GM12872 (cell line): ENCODE data around the gene LRIG2.

Source experiments
- TF ChIP-seq, protein P1 (sequence below): IDR thresholded peaks from 3 replicates; pipeline ENCODE4 v1.5.1; 2011; ENCODE audit warnings: low read depth, mild to moderate bottlenecking, low read length, moderate library complexity; ENCODE audit not compliant: insufficient read depth

Gene LRIG2

DNA sequence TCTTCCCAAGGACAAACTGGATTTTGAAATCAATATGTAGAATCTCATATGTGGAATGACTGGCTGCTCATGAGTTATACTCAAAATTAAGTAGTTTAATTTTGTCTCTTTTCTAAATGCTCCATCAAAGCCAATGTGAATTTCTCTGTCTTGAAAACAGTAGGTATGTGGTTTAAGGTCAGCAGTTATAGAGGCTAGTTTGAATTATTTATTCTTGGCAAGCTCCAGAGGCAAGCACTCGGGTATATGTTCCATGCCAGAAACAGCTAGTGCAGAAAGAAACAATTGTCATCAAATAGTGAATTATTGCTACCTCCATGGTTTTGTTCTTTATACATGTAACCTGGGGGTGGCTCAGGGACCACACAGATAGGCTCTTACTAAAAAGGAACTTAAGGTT lies 63.5 kb downstream of the LRIG2 start:
- TF ChIP-seq, protein P1, sequence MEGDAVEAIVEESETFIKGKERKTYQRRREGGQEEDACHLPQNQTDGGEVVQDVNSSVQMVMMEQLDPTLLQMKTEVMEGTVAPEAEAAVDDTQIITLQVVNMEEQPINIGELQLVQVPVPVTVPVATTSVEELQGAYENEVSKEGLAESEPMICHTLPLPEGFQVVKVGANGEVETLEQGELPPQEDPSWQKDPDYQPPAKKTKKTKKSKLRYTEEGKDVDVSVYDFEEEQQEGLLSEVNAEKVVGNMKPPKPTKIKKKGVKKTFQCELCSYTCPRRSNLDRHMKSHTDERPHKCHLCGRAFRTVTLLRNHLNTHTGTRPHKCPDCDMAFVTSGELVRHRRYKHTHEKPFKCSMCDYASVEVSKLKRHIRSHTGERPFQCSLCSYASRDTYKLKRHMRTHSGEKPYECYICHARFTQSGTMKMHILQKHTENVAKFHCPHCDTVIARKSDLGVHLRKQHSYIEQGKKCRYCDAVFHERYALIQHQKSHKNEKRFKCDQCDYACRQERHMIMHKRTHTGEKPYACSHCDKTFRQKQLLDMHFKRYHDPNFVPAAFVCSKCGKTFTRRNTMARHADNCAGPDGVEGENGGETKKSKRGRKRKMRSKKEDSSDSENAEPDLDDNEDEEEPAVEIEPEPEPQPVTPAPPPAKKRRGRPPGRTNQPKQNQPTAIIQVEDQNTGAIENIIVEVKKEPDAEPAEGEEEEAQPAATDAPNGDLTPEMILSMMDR, result no peak

DNA sequence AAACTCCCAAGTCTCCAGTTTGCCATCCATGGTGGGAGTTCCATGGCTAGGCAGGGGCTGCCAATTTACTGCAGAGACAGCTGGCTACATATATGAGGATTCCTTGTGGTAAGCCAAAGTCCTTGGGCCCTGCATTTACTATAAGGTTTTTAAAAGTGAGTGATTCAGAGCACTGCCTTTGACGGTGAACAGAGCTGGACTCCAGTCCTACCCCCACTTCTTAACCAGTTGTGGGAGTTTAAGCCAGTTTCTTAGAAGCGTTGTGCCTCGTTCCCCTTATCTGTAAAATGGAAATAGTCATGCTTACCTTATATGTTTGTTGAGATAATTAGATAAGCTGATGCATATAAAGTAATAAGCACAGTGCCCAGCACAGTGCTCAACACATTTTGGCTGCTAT lies 64.6 kb downstream of the LRIG2 start:
- TF ChIP-seq, protein P1, result no peak

DNA sequence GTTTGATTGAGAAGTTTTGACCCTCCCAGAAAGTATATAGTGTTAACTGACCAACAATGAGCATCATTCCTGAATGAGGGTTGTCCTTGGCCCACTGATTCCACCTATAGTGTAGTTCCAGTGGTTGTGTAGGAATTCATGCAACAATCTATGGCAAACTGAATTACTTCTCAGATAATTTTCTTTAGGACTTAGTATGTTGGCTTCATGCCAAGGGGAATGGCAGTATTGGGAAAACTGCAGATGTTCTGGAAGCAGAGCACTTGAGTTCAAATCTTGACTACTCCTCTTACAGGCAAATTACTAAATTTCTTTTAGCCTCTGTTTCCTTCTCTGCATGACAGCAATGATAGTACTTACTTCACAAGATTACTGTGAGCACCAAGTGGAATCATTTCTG lies 65.8 kb downstream of the LRIG2 start:
- TF ChIP-seq, protein P1, result no peak

- TF ChIP-seq, protein P1, result no peak
Measured at GRCh38 chr1:113140176-113140575, 67.2 kb downstream of the LRIG2 start.

- TF ChIP-seq, protein P1, result peak; percentile 73
Measured at GRCh38 chr1:113140588-113141446, 67.8 kb downstream of the LRIG2 start.

GRCh38 chr1:113141650-113142473 lies 68.9 kb downstream of the LRIG2 start:
- TF ChIP-seq, protein P1, result no peak

- TF ChIP-seq, protein P1, result no peak
Measured at GRCh38 chr1:113142791-113143190, 69.8 kb downstream of the LRIG2 start.
